Activated CD8-positive, alpha-beta T cell treated with anti-CD3 and anti-CD28 coated beads for 36 hours (primary cell): ENCODE measurements around the gene IL19. TPM values are rescaled to one million over a fixed set of nuclear protein-coding genes. Genes with fewer than 3 reads are reported as not detected.

Source experiments
- ATAC-seq: fragments of 200-7000 bp; cut with Tn5 transposase; one replicate; pipeline ENCODE4 v1.10.0; 2021; ENCODE audit warnings: mild to moderate bottlenecking, moderate library complexity
- CTCF ChIA-PET: fragments of 350-600 bp; sonication (Branson Sonifier 250); formaldehyde crosslinking; loops from one replicate; lab custom pipeline; 2021; ENCODE audit warnings: antibody characterized with exemption; lab: Charles Lee
- POLR2A ChIA-PET: fragments of 350-600 bp; sonication (Branson Sonifier 250); formaldehyde crosslinking; loops from one replicate; lab custom pipeline; 2021; ENCODE audit warnings: antibody characterized with exemption; lab: Charles Lee
- DNase-seq: peaks from one replicate; pipeline ENCODE4 v3.0.0-alpha.2; 2020
- H3K27ac Mint-ChIP-seq: one replicate; pipeline ENCODE4 v1.8.0; 2021; ENCODE audit warnings: mild to moderate bottlenecking, mixed read lengths
- H3K27me3 Mint-ChIP-seq: one replicate; pipeline ENCODE4 v1.8.0; 2021; ENCODE audit warnings: mixed read lengths
- H3K36me3 Mint-ChIP-seq: one replicate; pipeline ENCODE4 v1.8.0; 2021; ENCODE audit warnings: low read depth, mixed read lengths
- H3K4me1 Mint-ChIP-seq: one replicate; pipeline ENCODE4 v1.8.0; 2021; ENCODE audit warnings: low read depth, mixed read lengths
- H3K4me3 Mint-ChIP-seq: one replicate; pipeline ENCODE4 v1.8.0; 2021; ENCODE audit warnings: mild to moderate bottlenecking, moderate library complexity, mixed read lengths
- H3K9me3 Mint-ChIP-seq: one replicate; pipeline ENCODE4 v1.8.0; 2021; ENCODE audit warnings: mixed read lengths
- intact Hi-C: fragments of 100-400 bp; cut with micrococcal nuclease; formaldehyde crosslinking; loops from one replicate; pipeline ENCODE4 v1.10.0; 2022
- total RNA-seq, 2 experiments: library from RNA; stranded (reverse); gene quantifications; one replicate each; pipeline ENCODE4 v1.2.3, GENCODE V29; 2021
- TF ChIP-seq, protein P1 (sequence below): fragments of 200-600 bp; IDR thresholded peaks from one replicate; pipeline ENCODE4 v1.8.0; 2022; ENCODE audit warnings: antibody characterized with exemption, mild to moderate bottlenecking

IL19 gene
- total RNA-seq, 2 experiments from 2014 or later: not detected

DNA sequence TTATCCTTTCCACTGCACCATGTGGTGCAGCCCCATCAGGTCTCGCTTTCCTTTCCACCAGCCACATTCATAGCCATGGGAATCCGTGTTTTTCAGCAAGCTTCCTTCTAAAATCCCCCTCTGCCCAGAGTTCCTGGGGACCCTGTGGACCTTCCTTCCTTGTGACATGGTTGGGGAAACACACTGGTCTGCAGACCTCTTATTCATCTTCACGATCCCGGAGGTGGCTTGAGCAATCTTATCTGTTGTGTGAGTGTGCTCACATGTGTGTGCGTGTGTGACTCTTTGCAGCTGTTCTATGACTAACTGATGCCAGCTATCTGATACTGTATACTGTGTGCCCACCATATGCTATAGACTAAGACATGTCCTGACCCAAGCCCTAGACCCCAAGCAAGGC, 17.3 kb downstream of the IL19 start:
- no peak for DNase-seq
- ChIA-PET POLR2A (interaction anchor here (0.7 to 3.7 kb wide), 5 partner anchors 11 to 27 kb away, joined by 3 to 23 read pairs (median 7); partner anchors contain the start of gene IL19), CTCF (interaction anchor here (1.1 to 7.7 kb wide), 9 partner anchors 11 to 61 kb away, joined by 3 to 51 read pairs (median 12); partner anchors contain the start of genes IL10 and IL19)
- Mint-ChIP-seq H3K36me3 (no peaks in the 10 kb centered on the region), H3K4me3 (no peak overlapping the region), H3K9me3 (peaks cover 2% of the 10 kb centered on the region), H3K27ac (no peak overlapping the region), H3K4me1 (peaks cover 79% of the 10 kb centered on the region), H3K27me3 (peaks cover 2% of the 10 kb centered on the region)
- TF ChIP-seq, protein P1, sequence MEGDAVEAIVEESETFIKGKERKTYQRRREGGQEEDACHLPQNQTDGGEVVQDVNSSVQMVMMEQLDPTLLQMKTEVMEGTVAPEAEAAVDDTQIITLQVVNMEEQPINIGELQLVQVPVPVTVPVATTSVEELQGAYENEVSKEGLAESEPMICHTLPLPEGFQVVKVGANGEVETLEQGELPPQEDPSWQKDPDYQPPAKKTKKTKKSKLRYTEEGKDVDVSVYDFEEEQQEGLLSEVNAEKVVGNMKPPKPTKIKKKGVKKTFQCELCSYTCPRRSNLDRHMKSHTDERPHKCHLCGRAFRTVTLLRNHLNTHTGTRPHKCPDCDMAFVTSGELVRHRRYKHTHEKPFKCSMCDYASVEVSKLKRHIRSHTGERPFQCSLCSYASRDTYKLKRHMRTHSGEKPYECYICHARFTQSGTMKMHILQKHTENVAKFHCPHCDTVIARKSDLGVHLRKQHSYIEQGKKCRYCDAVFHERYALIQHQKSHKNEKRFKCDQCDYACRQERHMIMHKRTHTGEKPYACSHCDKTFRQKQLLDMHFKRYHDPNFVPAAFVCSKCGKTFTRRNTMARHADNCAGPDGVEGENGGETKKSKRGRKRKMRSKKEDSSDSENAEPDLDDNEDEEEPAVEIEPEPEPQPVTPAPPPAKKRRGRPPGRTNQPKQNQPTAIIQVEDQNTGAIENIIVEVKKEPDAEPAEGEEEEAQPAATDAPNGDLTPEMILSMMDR: no peak
- ATAC-seq: no peak
- intact Hi-C loops: loop anchor here (5.0 kb wide), 1 partner anchor 51 kb away; no protein-coding TSS in a partner anchor

GRCh38 chr1:206788487-206789050, 18.0 kb downstream of the IL19 start:
- POLR2A ChIA-PET: interaction anchor here (1.4 to 3.7 kb wide), 2 partner anchors 12 to 19 kb away, joined by 3 to 23 read pairs; partner anchors contain the start of gene IL19
- Mint-ChIP-seq H3K4me1 (peaks cover 81% of the 10 kb centered on the region), H3K27ac (no peak overlapping the region), H3K27me3 (peaks cover 2% of the 10 kb centered on the region), H3K9me3 (peaks cover 2% of the 10 kb centered on the region), H3K36me3 (no peaks in the 10 kb centered on the region), H3K4me3 (no peak overlapping the region)
- intact Hi-C loops: loop anchor here (5.0 kb wide), 1 partner anchor 51 kb away; no protein-coding TSS in a partner anchor
- no peak for ATAC-seq
- CTCF ChIA-PET: interaction anchor here (1.0 to 7.7 kb wide), 11 partner anchors 10 to 124 kb away, joined by 3 to 51 read pairs (median 4); partner anchors contain the start of genes IL10 and IL19
- no peak for DNase-seq
- TF ChIP-seq, protein P1: no peak

- intact Hi-C loops: no loop called here
- Mint-ChIP-seq H3K36me3 (no peaks in the 10 kb centered on the region), H3K9me3 (peaks cover 4% of the 10 kb centered on the region), H3K4me1 (peaks cover 80% of the 10 kb centered on the region), H3K4me3 (no peak overlapping the region), H3K27ac (peak overlapping the region; percentile 62), H3K27me3 (peaks cover 2% of the 10 kb centered on the region)
- TF ChIP-seq, protein P1: no peak
- POLR2A ChIA-PET: interaction anchor here (1.4 kb wide), 1 partner anchor 13 kb away, joined by 3 read pairs; no protein-coding TSS in a partner anchor
- DNase-seq: no peak
- no peak for ATAC-seq
- CTCF ChIA-PET: interaction anchor here (0.8 kb wide), 1 partner anchor 65 kb away, joined by 3 read pairs; no protein-coding TSS in a partner anchor
Measured at GRCh38 chr1:206790502-206791250, 20.1 kb downstream of the IL19 start.

GRCh38 chr1:206792939-206793607, 22.5 kb downstream of the IL19 start:
- POLR2A ChIA-PET: interaction anchor here (0.8 kb wide), 1 partner anchor 22 kb away, joined by 3 read pairs; no protein-coding TSS in a partner anchor
- Mint-ChIP-seq H3K4me1 (peaks cover 62% of the 10 kb centered on the region), H3K27ac (no peak overlapping the region)

More at GRCh38 chr1:206792939-206793607, 22.5 kb downstream of the IL19 start:
- H3K27me3 Mint-ChIP-seq: peaks cover 2% of the 10 kb centered on the region
- ATAC-seq (peak; percentile 11), DNase-seq (peak; percentile 50)
- intact Hi-C loops: no loop called here
- TF ChIP-seq, protein P1: no peak
- no peak overlapping the region for H3K4me3 Mint-ChIP-seq
- H3K9me3 Mint-ChIP-seq: peaks cover 2% of the 10 kb centered on the region
- CTCF ChIA-PET: interaction anchor here (1.1 to 1.3 kb wide), 3 partner anchors 8 to 58 kb away, joined by 3 to 4 read pairs (median 4); no protein-coding TSS in a partner anchor
- H3K36me3 Mint-ChIP-seq: no peaks in the 10 kb centered on the region
